MM.1S (cell line): ENCODE results near the gene AMY2B.
"Not testable (repeated sequence)": the region's sequence is repeated elsewhere in the genome, so short reads cannot be mapped to it uniquely, and the experiment has no call there.

Source experiments
- DNase-seq: peaks from one replicate; pipeline ENCODE4 v3.0.0-alpha.2; 2015
- H2AFZ ChIP-seq: fragments of 300-600 bp; sonication (generic); 2 replicates; pipeline ENCODE4 v1.6.0; 2016; ENCODE audit warnings: antibody characterized with exemption, low read length
- H3F3A ChIP-seq: fragments of 300-600 bp; sonication (generic); 2 replicates; pipeline ENCODE4 v1.6.1; 2016; ENCODE audit warnings: mild to moderate bottlenecking, antibody characterized with exemption, low read length, moderate library complexity, mixed read lengths; ENCODE audit not compliant: insufficient read depth
- H3K27ac ChIP-seq: fragments of 300-600 bp; sonication (generic); 2 replicates; pipeline ENCODE4 v1.5.1; 2016; ENCODE audit warnings: mild to moderate bottlenecking, low read length
- H3K27me3 ChIP-seq: fragments of 300-600 bp; sonication (generic); replicated peaks from 2 replicates; pipeline ENCODE4 v1.6.0; 2016; ENCODE audit warnings: low read length; ENCODE audit not compliant: insufficient read depth
- H3K36me3 ChIP-seq: fragments of 300-600 bp; sonication (generic); replicated peaks from 2 replicates; pipeline ENCODE4 v1.6.1; 2016; ENCODE audit warnings: mild to moderate bottlenecking, low read length, mixed read lengths; ENCODE audit not compliant: insufficient read depth
- H3K4me1 ChIP-seq: fragments of 300-600 bp; sonication (generic); 2 replicates; pipeline ENCODE4 v1.6.1; 2016; ENCODE audit warnings: low read length, mixed read lengths
- H3K4me2 ChIP-seq: fragments of 300-600 bp; sonication (generic); 2 replicates; pipeline ENCODE4 v1.6.0; 2016; ENCODE audit warnings: low read depth, low read length
- H3K4me3 ChIP-seq: fragments of 300-600 bp; sonication (generic); 2 replicates; pipeline ENCODE4 v1.5.1; 2016; ENCODE audit warnings: low read length, mixed read lengths
- H3K79me2 ChIP-seq: fragments of 300-600 bp; sonication (generic); 2 replicates; pipeline ENCODE4 v1.6.1; 2016; ENCODE audit warnings: mixed run types, low read length, mixed read lengths
- H3K9ac ChIP-seq: fragments of 300-600 bp; sonication (generic); 2 replicates; pipeline ENCODE4 v1.6.1; 2016; ENCODE audit warnings: low read length, mixed read lengths
- H3K9me2 ChIP-seq: fragments of 300-600 bp; sonication (generic); replicated peaks from 2 replicates; pipeline ENCODE4 v1.6.1; 2016; ENCODE audit warnings: mild to moderate bottlenecking, low read length, mixed read lengths; ENCODE audit not compliant: insufficient read depth
- H3K9me3 ChIP-seq: fragments of 300-600 bp; sonication (generic); replicated peaks from 2 replicates; pipeline ENCODE4 v1.6.1; 2016; ENCODE audit warnings: mild to moderate bottlenecking, low read length, mixed read lengths; ENCODE audit not compliant: insufficient read depth
- H4K20me1 ChIP-seq: fragments of 300-600 bp; sonication (generic); 2 replicates; pipeline ENCODE4 v1.6.1; 2016; ENCODE audit warnings: mild to moderate bottlenecking, low read length, moderate library complexity, mixed read lengths; ENCODE audit not compliant: insufficient read depth
- EZH2 ChIP-seq: fragments of 300-600 bp; sonication (generic); optimal IDR thresholded peaks from 2 replicates; pipeline ENCODE3; 2017; ENCODE audit warnings: low read depth, mild to moderate bottlenecking, antibody characterized with exemption, low read length, mixed read lengths
- EZH2phosphoT487 ChIP-seq: fragments of 300-600 bp; sonication (generic); IDR thresholded peaks from 2 replicates; pipeline ENCODE4 v1.6.1; 2018; ENCODE audit warnings: antibody characterized with exemption, low read length
- TF ChIP-seq, protein P1 (sequence below): fragments of 300-600 bp; sonication (generic); IDR thresholded peaks from 2 replicates; pipeline ENCODE4 v1.5.1; 2016; ENCODE audit warnings: antibody characterized with exemption, low read length, mixed read lengths

Gene AMY2B

DNA sequence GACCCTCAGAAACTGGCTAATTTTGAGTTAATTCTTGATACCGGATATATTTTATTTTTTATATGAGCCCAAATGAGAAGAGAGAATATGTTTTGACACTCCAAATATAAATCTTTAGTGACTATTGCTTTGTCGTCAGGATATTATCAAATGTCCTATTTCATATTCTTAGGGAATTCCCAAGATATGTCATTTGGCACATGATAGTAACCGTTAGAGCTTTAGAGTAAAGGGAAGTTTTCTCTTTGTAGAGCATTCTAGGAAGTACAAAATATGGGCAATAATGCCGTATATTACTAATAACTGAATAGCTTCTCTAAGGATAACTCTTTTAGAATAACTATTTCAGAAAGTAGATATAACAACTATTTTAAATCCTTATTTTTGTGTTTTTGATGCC lies 8.3 kb upstream of the AMY2B start:
- Histone ChIP-seq H3K9me3 (no peaks in the 10 kb centered on the region), H3K27me3 (no peaks in the 10 kb centered on the region), H3K79me2 (no peaks in the 10 kb centered on the region), H3K36me3 (no peaks in the 10 kb centered on the region), H3K27ac (no peak overlapping the region), H3K9ac (no peak overlapping the region), H3K4me1 (no peaks in the 10 kb centered on the region), H2AFZ (no peak overlapping the region), H4K20me1 (no peaks in the 10 kb centered on the region), H3F3A (peaks cover 4% of the 10 kb centered on the region; the same call in 1 of the 2 replicates), H3K4me2 (no peak overlapping the region), H3K9me2 (no peaks in the 10 kb centered on the region), H3K4me3 (no peak overlapping the region)
- no peak for DNase-seq
- TF ChIP-seq, protein P1, sequence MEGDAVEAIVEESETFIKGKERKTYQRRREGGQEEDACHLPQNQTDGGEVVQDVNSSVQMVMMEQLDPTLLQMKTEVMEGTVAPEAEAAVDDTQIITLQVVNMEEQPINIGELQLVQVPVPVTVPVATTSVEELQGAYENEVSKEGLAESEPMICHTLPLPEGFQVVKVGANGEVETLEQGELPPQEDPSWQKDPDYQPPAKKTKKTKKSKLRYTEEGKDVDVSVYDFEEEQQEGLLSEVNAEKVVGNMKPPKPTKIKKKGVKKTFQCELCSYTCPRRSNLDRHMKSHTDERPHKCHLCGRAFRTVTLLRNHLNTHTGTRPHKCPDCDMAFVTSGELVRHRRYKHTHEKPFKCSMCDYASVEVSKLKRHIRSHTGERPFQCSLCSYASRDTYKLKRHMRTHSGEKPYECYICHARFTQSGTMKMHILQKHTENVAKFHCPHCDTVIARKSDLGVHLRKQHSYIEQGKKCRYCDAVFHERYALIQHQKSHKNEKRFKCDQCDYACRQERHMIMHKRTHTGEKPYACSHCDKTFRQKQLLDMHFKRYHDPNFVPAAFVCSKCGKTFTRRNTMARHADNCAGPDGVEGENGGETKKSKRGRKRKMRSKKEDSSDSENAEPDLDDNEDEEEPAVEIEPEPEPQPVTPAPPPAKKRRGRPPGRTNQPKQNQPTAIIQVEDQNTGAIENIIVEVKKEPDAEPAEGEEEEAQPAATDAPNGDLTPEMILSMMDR: no peak

DNA sequence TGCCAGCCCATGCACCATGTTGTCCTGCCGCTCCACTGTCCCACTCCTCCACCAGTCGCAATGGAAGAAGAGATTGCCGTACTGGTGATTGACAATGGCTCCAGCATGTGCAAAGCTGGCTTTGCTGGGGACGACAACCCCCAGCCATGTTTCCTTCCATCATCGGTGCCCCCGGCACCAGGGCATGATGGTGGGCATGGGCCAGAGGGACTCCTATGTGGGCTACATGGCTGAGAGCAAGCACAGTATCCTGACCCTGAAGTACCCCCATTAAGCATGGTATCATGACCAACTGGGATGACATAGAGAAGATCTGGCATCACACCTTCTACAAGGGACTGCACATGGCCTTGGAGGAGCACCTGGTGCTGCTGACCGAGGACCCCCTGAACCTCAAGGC lies 1.9 kb upstream of the AMY2B start:
- H3K79me2 ChIP-seq: no peaks in the 10 kb centered on the region
- TF ChIP-seq EZH2: no peak
- TF ChIP-seq, protein P1: no peak
- no peak for TF ChIP-seq EZH2phosphoT487
- no peaks in the 10 kb centered on the region for H4K20me1 ChIP-seq
- H3K36me3 ChIP-seq: no peaks in the 10 kb centered on the region
- DNase-seq: no peak
- no peak overlapping the region for H3K27ac ChIP-seq
- no peak overlapping the region for H2AFZ ChIP-seq
- no peaks in the 10 kb centered on the region for H3K27me3 ChIP-seq
- H3K4me1 ChIP-seq: no peaks in the 10 kb centered on the region
- H3K4me3 ChIP-seq: no peak overlapping the region
- no peak overlapping the region for H3K9ac ChIP-seq
- no peaks in the 10 kb centered on the region for H3F3A ChIP-seq
- no peaks in the 10 kb centered on the region for H3K9me2 ChIP-seq
- H3K4me2 ChIP-seq: no peak overlapping the region
- no peaks in the 10 kb centered on the region for H3K9me3 ChIP-seq

GRCh38 chr1:103576065-103576464 lies 4.7 kb downstream of the AMY2B start:
- H3K4me2 ChIP-seq: peak overlapping the region; percentile 34; the same call in 1 of the 2 replicates

GRCh38 chr1:103576784-103577183 lies 5.4 kb downstream of the AMY2B start:
- H2AFZ ChIP-seq, H3K4me2 ChIP-seq, H4K20me1 ChIP-seq, H3K4me3 ChIP-seq, DNase-seq, H3K79me2 ChIP-seq, H3K4me1 ChIP-seq, H3K9me3 ChIP-seq, H3K9ac ChIP-seq, H3F3A ChIP-seq, H3K36me3 ChIP-seq, H3K27ac ChIP-seq, H3K27me3 ChIP-seq, H3K9me2 ChIP-seq: not testable (repeated sequence)

More at GRCh38 chr1:103576065-103576464, 4.7 kb downstream of the AMY2B start:
- Histone ChIP-seq H3K9me3 (no peaks in the 10 kb centered on the region), H3K4me3 (no peak overlapping the region), H3K9ac (no peak overlapping the region), H3K27ac (no peak overlapping the region), H4K20me1 (no peaks in the 10 kb centered on the region), H3K27me3 (no peaks in the 10 kb centered on the region), H3K36me3 (no peaks in the 10 kb centered on the region), H2AFZ (no peak overlapping the region), H3K9me2 (no peaks in the 10 kb centered on the region), H3K4me1 (0 out of 2 replicates have a peak, but pooled peaks cover 3% of the 10 kb centered on the region), H3K79me2 (no peaks in the 10 kb centered on the region), H3F3A (no peaks in the 10 kb centered on the region)
- TF ChIP-seq EZH2phosphoT487: no peak
- TF ChIP-seq, protein P1: no peak
- no peak for TF ChIP-seq EZH2
- peak; percentile 20 for DNase-seq
